HepG2 (cell line): Measurements from ENCODE around the gene MAN1A1. TPM values are rescaled to one million over a fixed set of nuclear protein-coding genes. Genes with fewer than 3 reads are reported as not detected.

Experiments
- CEBPG ChIP-seq: IDR thresholded peaks from 2 replicates; pipeline ENCODE4 v1.6.1; 2016
- FLYWCH1 ChIP-seq: sonication (generic); formaldehyde crosslinking; IDR thresholded peaks from 2 replicates; pipeline ENCODE4 v1.8.1; 2023; ENCODE audit warnings: mild to moderate bottlenecking, missing genetic modification reagents
- FOXJ3 ChIP-seq: sonication (generic); formaldehyde crosslinking; IDR thresholded peaks from 2 replicates; pipeline ENCODE4 v1.4.0; 2020; ENCODE audit warnings: missing genetic modification reagents, mild to moderate bottlenecking, borderline replicate concordance
- FOXK1 ChIP-seq: sonication (generic); formaldehyde crosslinking; IDR thresholded peaks from 2 replicates; pipeline ENCODE4 v1.4.0; 2020; ENCODE audit warnings: low read depth, missing genetic modification reagents, borderline replicate concordance
- HNF4A ChIP-seq: sonication (generic); formaldehyde crosslinking; IDR thresholded peaks from 2 replicates; pipeline ENCODE4 v1.4.0; 2020; ENCODE audit warnings: missing genetic modification reagents
- HNF4G ChIP-seq, 2 experiments: sonication (generic) in 1 of 2; formaldehyde crosslinking in 1 of 2; IDR thresholded peaks; 2 replicates each; pipeline versions ENCODE4 v1.4.0 to v1.6.1; 2011 to 2020; ENCODE audit warnings: borderline replicate concordance in 2 of 2, low read depth in 2 of 2, mild to moderate bottlenecking in 2 of 2, low read length in 1 of 2, missing genetic modification reagents in 1 of 2, moderate library complexity in 1 of 2
- MED13 ChIP-seq: sonication (generic); formaldehyde crosslinking; IDR thresholded peaks from 2 replicates; pipeline ENCODE4 v1.5.0; 2020; ENCODE audit warnings: missing genetic modification reagents
- RBM22 ChIP-seq: fragments of 200-400 bp; formaldehyde crosslinking; optimal IDR thresholded peaks from 2 replicates; pipeline ENCODE3; 2017; ENCODE audit warnings: mild to moderate bottlenecking, low read length, moderate library complexity
- SOX13 ChIP-seq, 3 experiments: fragments of 450-650 bp in 1 of 3; sonication (generic) in 1 of 3; formaldehyde crosslinking in 1 of 3; IDR thresholded peaks in 2 of 3; conservative IDR thresholded peaks in 1 of 3; 2 replicates each; pipeline versions ENCODE4 v1.5.0 to v1.6.1; 2016 to 2020; ENCODE audit warnings: antibody characterized with exemption in 1 of 3, mild to moderate bottlenecking in 1 of 3, missing compliant biosample characterization in 1 of 3, missing genetic modification reagents in 1 of 3, moderate library complexity in 1 of 3
- SRSF4 ChIP-seq: fragments of 200-400 bp; formaldehyde crosslinking; IDR thresholded peaks from one replicate; pipeline ENCODE4 v1.6.1; 2018; ENCODE audit warnings: mild to moderate bottlenecking, low read depth, low read length, moderate library complexity; ENCODE audit not compliant: poor library complexity, severe bottlenecking
- TMF1 ChIP-seq: sonication (generic); formaldehyde crosslinking; IDR thresholded peaks from 2 replicates; pipeline ENCODE4 v1.8.1; 2022; ENCODE audit warnings: low read depth, missing genetic modification reagents
- ZNF3 ChIP-seq: IDR thresholded peaks from 2 replicates; pipeline ENCODE4 v1.7.0; 2017; ENCODE audit warnings: inconsistent platforms
- ZSCAN30 ChIP-seq: sonication (generic); formaldehyde crosslinking; IDR thresholded peaks from 2 replicates; pipeline ENCODE4 v1.5.0; 2020; ENCODE audit warnings: mild to moderate bottlenecking, missing genetic modification reagents
- polyA plus RNA-seq, 8 experiments: library from polyadenylated mRNA; depleted of rRNA in 3 of 8; stranded (reverse) in 7 of 8; unstranded in 1 of 8; fragments of >200 nt; fragmentation: Illumina TruSeq in 4 of 8; extraction: Trizol in 4 of 8; gene quantifications; 2 replicates each; pipeline versions ENCODE4 v1.2.1 to v1.2.3, GENCODE V29; 2011 to 2016; ENCODE audit warnings: low read depth in 4 of 8, missing spikeins in 1 of 8, mixed read lengths in 1 of 8; ENCODE audit not compliant: insufficient read depth in 1 of 8
- total RNA-seq, 5 experiments: library from RNA; depleted of rRNA; stranded (reverse); fragments of >200 nt; fragmentation: Illumina TruSeq; extraction: Trizol; gene quantifications; 2 replicates each; pipeline ENCODE4 v1.2.3, GENCODE V29; 2016; ENCODE audit warnings: low read depth in 1 of 5
- TF ChIP-seq, protein P1 (sequence below): sonication (generic); formaldehyde crosslinking; conservative IDR thresholded peaks from 2 replicates; pipeline ENCODE4 v1.4.0; 2020; ENCODE audit warnings: mild to moderate bottlenecking, missing genetic modification reagents, moderate library complexity
- TF ChIP-seq, protein P2 (sequence below): IDR thresholded peaks from 2 replicates; pipeline ENCODE4 v1.6.1; 2016; ENCODE audit warnings: low read depth, control low read depth
- TF ChIP-seq, protein P3 (sequence below): sonication (generic); formaldehyde crosslinking; IDR thresholded peaks from 2 replicates; pipeline ENCODE4 v1.4.0; 2020; ENCODE audit warnings: missing genetic modification reagents
- TF ChIP-seq, protein P4 (sequence below): sonication (generic); formaldehyde crosslinking; IDR thresholded peaks from 2 replicates; pipeline ENCODE4 v1.4.0; 2020; ENCODE audit warnings: low read depth, missing genetic modification reagents

Gene MAN1A1
- total and polyA plus RNA-seq, 2 of the 13 experiments (the other 11 are each of a cell fraction or from before 2014, with no cell fraction given), result 156 to 236 TPM

DNA sequence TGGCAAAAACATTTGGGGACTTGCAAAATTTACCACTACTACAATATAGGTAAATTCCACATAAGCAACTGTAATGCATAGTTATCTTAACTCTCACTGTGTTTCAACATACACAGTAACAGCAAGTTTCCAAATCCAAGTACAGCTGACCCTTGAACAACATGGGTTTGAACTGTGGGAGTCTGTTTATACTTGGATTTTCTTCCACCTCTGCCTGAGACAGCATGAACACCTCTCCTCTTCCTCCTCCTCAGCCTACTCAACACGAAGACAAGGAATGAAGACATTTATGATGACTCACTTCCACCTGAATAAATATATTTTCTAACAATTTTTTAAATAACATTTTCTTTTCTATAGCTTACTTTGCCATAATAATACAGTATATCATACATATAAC is 25.6 kb downstream of the MAN1A1 start (continued):
- TF ChIP-seq, protein P1, sequence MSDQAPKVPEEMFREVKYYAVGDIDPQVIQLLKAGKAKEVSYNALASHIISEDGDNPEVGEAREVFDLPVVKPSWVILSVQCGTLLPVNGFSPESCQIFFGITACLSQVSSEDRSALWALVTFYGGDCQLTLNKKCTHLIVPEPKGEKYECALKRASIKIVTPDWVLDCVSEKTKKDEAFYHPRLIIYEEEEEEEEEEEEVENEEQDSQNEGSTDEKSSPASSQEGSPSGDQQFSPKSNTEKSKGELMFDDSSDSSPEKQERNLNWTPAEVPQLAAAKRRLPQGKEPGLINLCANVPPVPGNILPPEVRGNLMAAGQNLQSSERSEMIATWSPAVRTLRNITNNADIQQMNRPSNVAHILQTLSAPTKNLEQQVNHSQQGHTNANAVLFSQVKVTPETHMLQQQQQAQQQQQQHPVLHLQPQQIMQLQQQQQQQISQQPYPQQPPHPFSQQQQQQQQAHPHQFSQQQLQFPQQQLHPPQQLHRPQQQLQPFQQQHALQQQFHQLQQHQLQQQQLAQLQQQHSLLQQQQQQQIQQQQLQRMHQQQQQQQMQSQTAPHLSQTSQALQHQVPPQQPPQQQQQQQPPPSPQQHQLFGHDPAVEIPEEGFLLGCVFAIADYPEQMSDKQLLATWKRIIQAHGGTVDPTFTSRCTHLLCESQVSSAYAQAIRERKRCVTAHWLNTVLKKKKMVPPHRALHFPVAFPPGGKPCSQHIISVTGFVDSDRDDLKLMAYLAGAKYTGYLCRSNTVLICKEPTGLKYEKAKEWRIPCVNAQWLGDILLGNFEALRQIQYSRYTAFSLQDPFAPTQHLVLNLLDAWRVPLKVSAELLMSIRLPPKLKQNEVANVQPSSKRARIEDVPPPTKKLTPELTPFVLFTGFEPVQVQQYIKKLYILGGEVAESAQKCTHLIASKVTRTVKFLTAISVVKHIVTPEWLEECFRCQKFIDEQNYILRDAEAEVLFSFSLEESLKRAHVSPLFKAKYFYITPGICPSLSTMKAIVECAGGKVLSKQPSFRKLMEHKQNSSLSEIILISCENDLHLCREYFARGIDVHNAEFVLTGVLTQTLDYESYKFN (CRISPR knock-in tag), result 0 out of 2 replicates have a peak, but pooled peaks have one; percentile 16
- TF ChIP-seq RBM22, result peak; percentile 9
- 0 out of 2 replicates have a peak, but pooled peaks have one; percentile 16 for TF ChIP-seq CEBPG (CRISPR knock-in tag)
- no peak for TF ChIP-seq ZNF3 (CRISPR knock-in tag)
- no peak for TF ChIP-seq SOX13 (IDR thresholded peaks at IDR 0.05)
- TF ChIP-seq SOX13 (CRISPR knock-in tag; conservative IDR thresholded peaks at IDR 0.05 in 1 of 2, IDR thresholded peaks at IDR 0.05 in 1 of 2), result no peak
- TF ChIP-seq TMF1 (CRISPR knock-in tag), result no peak
- TF ChIP-seq, protein P2, sequence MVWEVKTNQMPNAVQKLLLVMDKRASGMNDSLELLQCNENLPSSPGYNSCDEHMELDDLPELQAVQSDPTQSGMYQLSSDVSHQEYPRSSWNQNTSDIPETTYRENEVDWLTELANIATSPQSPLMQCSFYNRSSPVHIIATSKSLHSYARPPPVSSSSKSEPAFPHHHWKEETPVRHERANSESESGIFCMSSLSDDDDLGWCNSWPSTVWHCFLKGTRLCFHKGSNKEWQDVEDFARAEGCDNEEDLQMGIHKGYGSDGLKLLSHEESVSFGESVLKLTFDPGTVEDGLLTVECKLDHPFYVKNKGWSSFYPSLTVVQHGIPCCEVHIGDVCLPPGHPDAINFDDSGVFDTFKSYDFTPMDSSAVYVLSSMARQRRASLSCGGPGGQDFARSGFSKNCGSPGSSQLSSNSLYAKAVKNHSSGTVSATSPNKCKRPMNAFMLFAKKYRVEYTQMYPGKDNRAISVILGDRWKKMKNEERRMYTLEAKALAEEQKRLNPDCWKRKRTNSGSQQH, result no peak
- no peak for TF ChIP-seq FOXK1 (CRISPR knock-in tag)
- peak; percentile 44; the same call in 1 of the 2 replicates for TF ChIP-seq FOXJ3 (CRISPR knock-in tag)
- no peak for TF ChIP-seq ZSCAN30 (CRISPR knock-in tag)
- TF ChIP-seq FLYWCH1 (CRISPR knock-in tag), result no peak
- peak; percentile 64 for TF ChIP-seq HNF4A
- peak; percentile 15; the same call in 1 of the 2 replicates for TF ChIP-seq HNF4G (IDR thresholded peaks at IDR 0.05; ENCODE audit: borderline replicate concordance, low read depth, low read length)
- TF ChIP-seq HNF4G (CRISPR knock-in tag; IDR thresholded peaks at IDR 0.05; ENCODE audit: borderline replicate concordance, low read depth), result no peak
- TF ChIP-seq, protein P3, sequence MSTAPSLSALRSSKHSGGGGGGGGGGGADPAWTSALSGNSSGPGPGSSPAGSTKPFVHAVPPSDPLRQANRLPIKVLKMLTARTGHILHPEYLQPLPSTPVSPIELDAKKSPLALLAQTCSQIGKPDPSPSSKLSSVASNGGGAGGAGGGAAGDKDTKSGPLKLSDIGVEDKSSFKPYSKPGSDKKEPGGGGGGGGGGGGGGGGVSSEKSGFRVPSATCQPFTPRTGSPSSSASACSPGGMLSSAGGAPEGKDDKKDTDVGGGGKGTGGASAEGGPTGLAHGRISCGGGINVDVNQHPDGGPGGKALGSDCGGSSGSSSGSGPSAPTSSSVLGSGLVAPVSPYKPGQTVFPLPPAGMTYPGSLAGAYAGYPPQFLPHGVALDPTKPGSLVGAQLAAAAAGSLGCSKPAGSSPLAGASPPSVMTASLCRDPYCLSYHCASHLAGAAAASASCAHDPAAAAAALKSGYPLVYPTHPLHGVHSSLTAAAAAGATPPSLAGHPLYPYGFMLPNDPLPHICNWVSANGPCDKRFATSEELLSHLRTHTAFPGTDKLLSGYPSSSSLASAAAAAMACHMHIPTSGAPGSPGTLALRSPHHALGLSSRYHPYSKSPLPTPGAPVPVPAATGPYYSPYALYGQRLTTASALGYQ (CRISPR knock-in tag), result no peak
- TF ChIP-seq SRSF4, result no peak
- TF ChIP-seq, protein P4, sequence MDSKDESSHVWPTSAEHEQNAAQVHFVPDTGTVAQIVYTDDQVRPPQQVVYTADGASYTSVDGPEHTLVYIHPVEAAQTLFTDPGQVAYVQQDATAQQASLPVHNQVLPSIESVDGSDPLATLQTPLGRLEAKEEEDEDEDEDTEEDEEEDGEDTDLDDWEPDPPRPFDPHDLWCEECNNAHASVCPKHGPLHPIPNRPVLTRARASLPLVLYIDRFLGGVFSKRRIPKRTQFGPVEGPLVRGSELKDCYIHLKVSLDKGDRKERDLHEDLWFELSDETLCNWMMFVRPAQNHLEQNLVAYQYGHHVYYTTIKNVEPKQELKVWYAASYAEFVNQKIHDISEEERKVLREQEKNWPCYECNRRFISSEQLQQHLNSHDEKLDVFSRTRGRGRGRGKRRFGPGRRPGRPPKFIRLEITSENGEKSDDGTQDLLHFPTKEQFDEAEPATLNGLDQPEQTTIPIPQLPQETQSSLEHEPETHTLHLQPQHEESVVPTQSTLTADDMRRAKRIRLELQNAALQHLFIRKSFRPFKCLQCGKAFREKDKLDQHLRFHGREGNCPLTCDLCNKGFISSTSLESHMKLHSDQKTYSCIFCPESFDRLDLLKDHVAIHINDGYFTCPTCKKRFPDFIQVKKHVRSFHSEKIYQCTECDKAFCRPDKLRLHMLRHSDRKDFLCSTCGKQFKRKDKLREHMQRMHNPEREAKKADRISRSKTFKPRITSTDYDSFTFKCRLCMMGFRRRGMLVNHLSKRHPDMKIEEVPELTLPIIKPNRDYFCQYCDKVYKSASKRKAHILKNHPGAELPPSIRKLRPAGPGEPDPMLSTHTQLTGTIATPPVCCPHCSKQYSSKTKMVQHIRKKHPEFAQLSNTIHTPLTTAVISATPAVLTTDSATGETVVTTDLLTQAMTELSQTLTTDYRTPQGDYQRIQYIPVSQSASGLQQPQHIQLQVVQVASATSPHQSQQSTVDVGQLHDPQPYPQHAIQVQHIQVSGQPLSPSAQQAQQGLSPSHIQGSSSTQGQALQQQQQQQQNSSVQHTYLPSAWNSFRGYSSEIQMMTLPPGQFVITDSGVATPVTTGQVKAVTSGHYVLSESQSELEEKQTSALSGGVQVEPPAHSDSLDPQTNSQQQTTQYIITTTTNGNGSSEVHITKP (CRISPR knock-in tag), result no peak
- no peak for TF ChIP-seq MED13 (CRISPR knock-in tag)
- TF ChIP-seq, all 625 proteins: peak for 9
